Motor neuron (in vitro differentiated cells): Measurements from ENCODE around the gene SLC25A5. TPM values are rescaled to one million over a fixed set of nuclear protein-coding genes. Genes with fewer than 3 reads are reported as not detected.
"Not testable (repeated sequence)": the region's sequence is repeated elsewhere in the genome, so short reads cannot be mapped to it uniquely, and the experiment has no call there.

Source experiments
- ATAC-seq, 8 experiments: fragments of 200-7000 bp; cut with Tn5 transposase; replicated peaks in 6 of 8; 2 replicates each; pipeline ENCODE4 v1.8.0; 2021; ENCODE audit warnings: mild to moderate bottlenecking in 8 of 8, moderate library complexity in 8 of 8
- H3K27ac ChIP-seq, 2 donors: fragments of 250-450 bp; sonication (Bioruptor Pico); 2 replicates each; pipeline ENCODE4 v1.9.0; 2021; ENCODE audit warnings: antibody characterized with exemption in 2 of 2, mild to moderate bottlenecking in 2 of 2, moderate library complexity in 1 of 2
- H3K4me1 ChIP-seq, 2 donors: fragments of 250-450 bp; sonication (Bioruptor Pico); replicated peaks in 1 of 2; 2 replicates each; pipeline ENCODE4 v1.6.1; 2021; ENCODE audit warnings: antibody characterized with exemption in 2 of 2, mild to moderate bottlenecking in 2 of 2, moderate library complexity in 1 of 2
- H3K4me3 ChIP-seq, 5 donors: fragments of 250-450 bp; sonication (Bioruptor Pico); 2 replicates each; pipeline ENCODE4 v1.9.0; 2021; ENCODE audit warnings: antibody characterized with exemption in 5 of 5, mild to moderate bottlenecking in 5 of 5, moderate library complexity in 4 of 5
- WGBS, 10 experiments: fragments of 450-650 bp; shearing (Covaris generic); methylation state at CpG; one replicate each; pipeline ENCODE4 v1.0.0; 2022; 5-methylcytosine and 5-hydroxymethylcytosine counted together
- in situ Hi-C, 9 experiments: fragments of 400-800 bp; cut with MboI; loops; one replicate each; pipeline ENCODE4 v1.15.0; 2021; ENCODE audit warnings: low sequenced_read_pairs in 9 of 9, low pct_unique_long_range_greater_than_20kb in 2 of 9; ENCODE audit not compliant: unreplicated experiment in 9 of 9
- total RNA-seq, 8 experiments: library from RNA; unstranded; fragments of 300-600 nt; gene quantifications; 2 replicates each; pipeline versions ENCODE4 v1.2.3 to v1.2.4, GENCODE V29; 2022

SLC25A5 gene
- total RNA-seq = 100 to 1,000 TPM; 103 to 455 (median 201) TPM

GRCh38 chrX:119467842-119468550 is at the start of gene SLC25A5:
SLC25A5 (plus strand) TSS chrX:119468444; CDS start chrX:119468516, 72 bp downstream.
- peak within 1 kb of the TSS; percentile 71 to 72 for H3K27ac ChIP-seq
- WGBS, 10 experiments = 0 to 50% (median 40%) methylated on average over 1 to 9 of the region's 46 CpGs; no CpG with 5 or more reads in 4 of the 10 experiments
- H3K4me3 ChIP-seq = peak within 1 kb of the TSS; percentile 69 to 89 (median 83)
- no peaks in the 10 kb centered on the region for H3K4me1 ChIP-seq
- ATAC-seq = peak; percentile 87 to 93 (median 92)
- in situ Hi-C loops = no loop called here

GRCh38 chrX:119419146-119419545 is 49.1 kb upstream of the SLC25A5 start:
- H3K4me1 ChIP-seq = no peaks in the 10 kb centered on the region
- H3K4me3 ChIP-seq = no peak overlapping the region
- in situ Hi-C loops = no loop called here
- ATAC-seq = no peak
- WGBS, 10 experiments = 100% methylated on average over 1 of the region's 4 CpGs; no CpG with 5 or more reads in 8 of the 10 experiments
- H3K27ac ChIP-seq = no peak overlapping the region

- no peak overlapping the region for H3K4me3 ChIP-seq
- WGBS, 10 experiments = 70 to 100% (median 80%) methylated on average over 1 to 2 of the region's 2 CpGs; no CpG with 5 or more reads in 7 of the 10 experiments
- no peaks in the 10 kb centered on the region for H3K4me1 ChIP-seq
- no peak for ATAC-seq
- H3K27ac ChIP-seq = no peak overlapping the region
- in situ Hi-C loops = no loop called here
Observed at GRCh38 chrX:119419898-119420297, 48.3 kb upstream of the SLC25A5 start.

- ATAC-seq = no peak
- no peak overlapping the region for H3K4me3 ChIP-seq
- no peak overlapping the region for H3K27ac ChIP-seq
- 15 to 80% (median 68%) methylated on average over 1 to 3 of the region's 7 CpGs; no CpG with 5 or more reads in 5 of the 10 experiments for WGBS, 10 experiments
- no peaks in the 10 kb centered on the region for H3K4me1 ChIP-seq
- in situ Hi-C loops = no loop called here
Observed at GRCh38 chrX:119421016-119421705, 47.1 kb upstream of the SLC25A5 start.

- Histone ChIP-seq H3K27ac (no peak overlapping the region), H3K4me1 (no peaks in the 10 kb centered on the region), H3K4me3 (no peak overlapping the region)
- 50 to 100% (median 73%) methylated on average over 1 to 3 of the region's 14 CpGs; no CpG with 5 or more reads in 7 of the 10 experiments for WGBS, 10 experiments
- no peak for ATAC-seq
- in situ Hi-C loops = no loop called here
Observed at GRCh38 chrX:119423631-119424030, 44.6 kb upstream of the SLC25A5 start.

GRCh38 chrX:119424999-119425398 is 43.2 kb upstream of the SLC25A5 start:
- no peaks in the 10 kb centered on the region for H3K4me1 ChIP-seq
- no peak for ATAC-seq
- 17 to 100% (median 60%) methylated on average over 1 to 3 of the region's 6 CpGs; no CpG with 5 or more reads in 5 of the 10 experiments for WGBS, 10 experiments
- no peak overlapping the region for H3K4me3 ChIP-seq
- in situ Hi-C loops = no loop called here
- H3K27ac ChIP-seq = no peak overlapping the region

GRCh38 chrX:119427024-119427794 is 41.0 kb upstream of the SLC25A5 start:
- H3K27ac ChIP-seq = no peak overlapping the region
- WGBS, 10 experiments = 60 to 68% methylated on average over 2 to 3 of the region's 9 CpGs; no CpG with 5 or more reads in 8 of the 10 experiments
- in situ Hi-C loops = no loop called here
- no peak for ATAC-seq
- H3K4me1 ChIP-seq = no peaks in the 10 kb centered on the region
- H3K4me3 ChIP-seq = no peak overlapping the region

- no peaks in the 10 kb centered on the region for H3K4me1 ChIP-seq
- WGBS, 10 experiments = 40 to 92% (median 80%) methylated on average over 1 to 3 of the region's 4 CpGs; no CpG with 5 or more reads in 3 of the 10 experiments
- ATAC-seq = no peak
- in situ Hi-C loops = no loop called here
- H3K4me3 ChIP-seq = no peak overlapping the region
- no peak overlapping the region for H3K27ac ChIP-seq
Observed at GRCh38 chrX:119427795-119428185, 40.5 kb upstream of the SLC25A5 start.

- in situ Hi-C loops = no loop called here
- WGBS, 10 experiments = 35 to 100% (median 60%) methylated on average over 1 to 3 of the region's 4 CpGs; no CpG with 5 or more reads in 7 of the 10 experiments
- no peak overlapping the region for H3K4me3 ChIP-seq
- no peak overlapping the region for H3K27ac ChIP-seq
- ATAC-seq = no peak
- no peaks in the 10 kb centered on the region for H3K4me1 ChIP-seq
Observed at GRCh38 chrX:119429471-119429870, 38.8 kb upstream of the SLC25A5 start.

GRCh38 chrX:119441295-119441694 is 26.9 kb upstream of the SLC25A5 start:
- no CpG with 5 or more reads among the region's 17 CpGs for WGBS, 10 experiments
- H3K4me3 ChIP-seq = peak overlapping the region in 1 of 5 donors; percentile 5
- ATAC-seq, H3K27ac ChIP-seq, in situ Hi-C loops, H3K4me1 ChIP-seq: not testable (repeated sequence)

- Histone ChIP-seq H3K27ac (no peak overlapping the region), H3K4me1 (no peaks in the 10 kb centered on the region), H3K4me3 (no peak overlapping the region)
- WGBS, 10 experiments = 0 to 100% (median 68%) methylated on average over 1 of the region's 2 CpGs; no CpG with 5 or more reads in 6 of the 10 experiments
- no peak for ATAC-seq
- in situ Hi-C loops = no loop called here
Observed at GRCh38 chrX:119442286-119442685, 26.0 kb upstream of the SLC25A5 start.

GRCh38 chrX:119453202-119453601 is 15.0 kb upstream of the SLC25A5 start:
- Histone ChIP-seq H3K27ac (no peak overlapping the region), H3K4me1 (no peaks in the 10 kb centered on the region), H3K4me3 (no peak overlapping the region)
- 40 to 100% (median 74%) methylated on average over 1 to 4 of the region's 4 CpGs; no CpG with 5 or more reads in 6 of the 10 experiments for WGBS, 10 experiments
- in situ Hi-C loops = no loop called here
- ATAC-seq = no peak

- in situ Hi-C loops = no loop called here
- H3K27ac ChIP-seq = no peak overlapping the region
- ATAC-seq = no peak
- WGBS, 10 experiments = 86 to 100% (median 100%) methylated on average over 1 of the region's 1 CpG; no CpG with 5 or more reads in 7 of the 10 experiments
- H3K4me1 ChIP-seq = no peaks in the 10 kb centered on the region
- H3K4me3 ChIP-seq = no peak overlapping the region
Observed at GRCh38 chrX:119455264-119455663, 13.0 kb upstream of the SLC25A5 start.
